Lower lobe of right lung (tissue), 2 donors: ENCODE data around the gene RELCH. TPM values are rescaled to one million over a fixed set of nuclear protein-coding genes. Genes with fewer than 3 reads are reported as not detected.

Experiments
- ATAC-seq, 2 donors: fragments of 200-7000 bp; cut with Tn5 transposase; one replicate each; pipeline ENCODE4 v1.9.1; 2020 to 2022; ENCODE audit warnings: mild to moderate bottlenecking in 2 of 2, moderate library complexity in 2 of 2
- DNase-seq: peaks from one replicate; pipeline ENCODE4 v3.0.0-alpha.2; 2020
- H3K27ac ChIP-seq: fragments of 200-600 bp; one replicate; pipeline ENCODE4 v1.8.0; 2022
- H3K27me3 ChIP-seq: fragments of 200-600 bp; one replicate; pipeline ENCODE4 v1.8.0; 2022; ENCODE audit warnings: low read depth
- H3K36me3 ChIP-seq: fragments of 200-600 bp; one replicate; pipeline ENCODE4 v1.8.0; 2022; ENCODE audit warnings: mild to moderate bottlenecking
- H3K4me1 ChIP-seq: fragments of 200-600 bp; one replicate; pipeline ENCODE4 v1.8.0; 2022
- H3K4me3 ChIP-seq: fragments of 200-600 bp; one replicate; pipeline ENCODE4 v1.8.0; 2022; ENCODE audit warnings: mild to moderate bottlenecking
- H3K9me3 ChIP-seq: fragments of 200-600 bp; one replicate; pipeline ENCODE4 v1.8.0; 2022
- CTCF ChIP-seq: fragments of 200-600 bp; IDR thresholded peaks from one replicate; pipeline ENCODE4 v1.8.0; 2022; ENCODE audit warnings: antibody characterized with exemption, mild to moderate bottlenecking
- intact Hi-C: fragments of 100-400 bp; cut with DNase I; formaldehyde crosslinking; loops from one replicate; pipeline ENCODE4 v1.11.0; 2022
- total RNA-seq: library from RNA; stranded (reverse); fragmentation: NEBNext Ultra II Directional; extraction: Animal tissue kit (Norgen Biotek cat#: 25700); gene quantifications from one replicate; pipeline ENCODE4 v1.2.1, GENCODE V29; 2021
- donor health status: DM: no; HTN: yes; CAD: no; lungs with severe emphysema.

RELCH gene
- total RNA-seq, 1 donor from 2014 or later, result 29.9 TPM

- H3K4me1 ChIP-seq, result peaks cover 47% of the 10 kb centered on the region
- peak within 1 kb of the TSS; percentile 58 for H3K4me3 ChIP-seq
- peak; percentile 61 for DNase-seq
These were observed 138.1 kb downstream of the RELCH start, which contains the start of gene TNFRSF11A for GRCh38 chr18:62324917-62325805. TNFRSF11A (plus strand) TSS chr18:62325310; CDS start chr18:62325353, 43 bp downstream.

DNA sequence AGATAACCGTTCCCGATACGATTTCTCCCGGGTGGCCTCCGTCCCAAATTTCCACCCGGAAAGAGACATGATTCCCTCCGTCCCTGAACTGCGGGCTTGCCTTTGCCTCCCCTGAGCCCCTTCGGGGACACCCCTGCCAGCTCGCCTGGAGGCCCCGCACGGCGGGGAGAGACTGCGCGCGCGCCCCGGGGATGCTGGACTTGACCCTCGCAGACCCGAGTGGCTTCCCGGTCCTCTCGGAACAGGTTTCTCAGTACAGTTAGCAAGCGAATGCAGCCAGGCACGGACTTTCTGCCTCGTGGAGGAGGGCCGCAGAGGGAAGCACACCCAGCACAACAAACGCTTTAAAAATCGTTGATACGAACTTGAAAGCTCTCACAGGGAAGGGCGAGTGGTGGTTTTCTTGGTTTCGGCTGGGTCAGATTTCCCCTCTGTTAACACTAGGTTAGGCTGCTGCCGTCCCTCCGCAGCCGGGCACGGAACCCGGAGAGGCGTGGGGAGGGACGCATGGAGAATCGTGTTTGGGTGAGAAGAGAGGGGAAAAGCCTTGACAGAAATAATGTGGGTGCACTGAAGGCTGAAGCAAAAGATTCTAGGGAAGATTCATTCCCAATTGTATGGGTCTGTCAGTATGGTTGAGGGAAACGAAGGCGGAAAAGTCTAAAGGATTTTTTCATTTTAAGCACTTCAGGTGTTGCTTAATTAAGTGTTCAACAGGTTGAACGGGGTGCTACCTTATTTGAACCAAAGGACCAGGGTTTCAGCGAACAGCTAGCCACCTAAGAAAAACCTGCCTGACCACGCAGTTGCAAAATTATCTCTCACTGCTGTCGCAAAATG is 139.0 kb downstream of the RELCH start:
- intact Hi-C loops, result no loop called here
- DNase-seq (no peak), ATAC-seq (peak; percentile 29 to 51)
- TF ChIP-seq CTCF, result no peak
- Histone ChIP-seq H3K27ac (no peak overlapping the region), H3K27me3 (peaks cover 42% of the 10 kb centered on the region), H3K9me3 (no peaks in the 10 kb centered on the region), H3K36me3 (no peaks in the 10 kb centered on the region), H3K4me1 (peaks cover 55% of the 10 kb centered on the region), H3K4me3 (peak overlapping the region; percentile 58)

More at GRCh38 chr18:62324917-62325805, 138.1 kb downstream of the RELCH start, which contains the start of gene TNFRSF11A:
- intact Hi-C loops, result no loop called here
- Histone ChIP-seq H3K36me3 (no peaks in the 10 kb centered on the region), H3K27ac (no peak within 1 kb of the TSS), H3K27me3 (peaks cover 41% of the 10 kb centered on the region), H3K9me3 (no peaks in the 10 kb centered on the region)
- peak; percentile 88 to 92 for ATAC-seq
- peak; percentile 21 for TF ChIP-seq CTCF

GRCh38 chr18:62326646-62327348 is 139.7 kb downstream of the RELCH start:
- DNase-seq, result no peak
- intact Hi-C loops, result no loop called here
- no peaks in the 10 kb centered on the region for H3K36me3 ChIP-seq
- ATAC-seq, result no peak
- H3K27ac ChIP-seq, result no peak overlapping the region
- peaks cover 47% of the 10 kb centered on the region for H3K27me3 ChIP-seq
- peaks cover 62% of the 10 kb centered on the region for H3K4me1 ChIP-seq
- no peaks in the 10 kb centered on the region for H3K9me3 ChIP-seq
- H3K4me3 ChIP-seq, result peak overlapping the region; percentile 58
- no peak for TF ChIP-seq CTCF

DNA sequence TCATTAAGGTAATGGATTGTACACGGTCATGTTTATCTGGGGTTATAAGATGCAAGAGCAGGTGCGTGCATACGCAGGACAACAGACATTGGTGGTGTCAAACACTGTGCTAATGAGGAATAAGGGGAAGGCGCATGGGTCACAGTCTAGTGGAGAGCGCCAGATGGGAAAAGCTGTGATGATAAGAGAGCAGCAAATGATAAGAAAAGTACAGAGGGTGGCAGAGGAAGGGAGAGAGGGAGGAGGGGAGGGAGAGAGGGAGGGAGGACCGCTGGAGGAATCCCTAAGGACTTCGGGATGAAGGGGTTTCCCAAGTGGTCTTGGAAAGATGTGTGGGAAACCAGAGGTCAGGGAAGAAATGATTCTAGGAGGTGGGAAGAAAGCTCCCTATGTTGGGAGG is 140.9 kb downstream of the RELCH start:
- TF ChIP-seq CTCF, result no peak
- H3K4me1 ChIP-seq, result peaks cover 64% of the 10 kb centered on the region

More for the DNA sequence above, 140.9 kb downstream of the RELCH start:
- intact Hi-C loops, result no loop called here
- Histone ChIP-seq H3K9me3 (no peaks in the 10 kb centered on the region), H3K4me3 (no peak overlapping the region), H3K27ac (no peak overlapping the region), H3K36me3 (no peaks in the 10 kb centered on the region), H3K27me3 (peaks cover 49% of the 10 kb centered on the region)
- DNase-seq (no peak), ATAC-seq (no peak)
